Activated CD4-positive, alpha-beta T cell treated with anti-CD3 and anti-CD28 coated beads, Interleukin-2, amount 50 U/mL, for 4 hours (primary cell): Measurements from ENCODE around the gene CCDC92.

Source experiments
- DNase-seq, 2 experiments: peaks; one replicate each; pipeline ENCODE4 v3.0.0-alpha.2; 2020

Gene CCDC92

DNA sequence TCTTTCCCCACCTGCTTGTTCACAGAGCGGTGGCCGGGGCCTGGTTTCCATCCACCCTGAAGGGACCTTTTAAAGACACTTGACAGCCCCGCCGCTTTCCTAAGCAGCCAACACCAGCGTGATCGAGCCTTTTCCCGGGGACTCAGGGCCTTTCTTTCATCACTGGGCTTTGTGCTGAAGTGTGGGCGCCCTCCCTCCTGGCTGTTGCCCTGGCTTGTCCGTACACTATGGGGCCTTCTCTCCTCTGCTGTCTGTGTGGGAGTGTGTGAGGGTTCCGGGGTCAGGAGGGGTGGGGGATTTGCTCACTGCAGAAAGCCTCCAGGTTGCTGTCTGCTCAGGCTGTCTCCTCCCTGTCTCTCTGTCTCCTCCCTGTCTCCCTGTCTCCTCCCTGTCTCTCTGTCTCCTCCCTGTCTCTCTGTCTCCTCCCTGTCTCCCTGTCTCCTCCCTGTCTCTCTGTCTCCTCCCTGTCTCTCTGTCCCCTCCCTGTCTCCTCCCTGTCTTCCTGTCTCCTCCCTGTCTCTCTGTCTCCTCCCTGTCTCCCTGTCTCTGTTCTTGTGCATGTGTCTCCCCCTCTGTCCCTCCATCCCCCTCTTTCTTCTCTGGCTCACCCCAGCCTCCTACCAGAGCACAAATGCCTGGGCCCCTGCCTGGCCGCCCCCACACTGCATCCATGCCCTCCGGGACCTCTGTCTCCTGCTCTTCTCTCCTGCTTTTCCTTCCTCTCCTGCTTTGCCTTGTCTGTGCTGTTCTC, 64.7 kb downstream of the CCDC92 start:
- DNase-seq, result no peak

DNA sequence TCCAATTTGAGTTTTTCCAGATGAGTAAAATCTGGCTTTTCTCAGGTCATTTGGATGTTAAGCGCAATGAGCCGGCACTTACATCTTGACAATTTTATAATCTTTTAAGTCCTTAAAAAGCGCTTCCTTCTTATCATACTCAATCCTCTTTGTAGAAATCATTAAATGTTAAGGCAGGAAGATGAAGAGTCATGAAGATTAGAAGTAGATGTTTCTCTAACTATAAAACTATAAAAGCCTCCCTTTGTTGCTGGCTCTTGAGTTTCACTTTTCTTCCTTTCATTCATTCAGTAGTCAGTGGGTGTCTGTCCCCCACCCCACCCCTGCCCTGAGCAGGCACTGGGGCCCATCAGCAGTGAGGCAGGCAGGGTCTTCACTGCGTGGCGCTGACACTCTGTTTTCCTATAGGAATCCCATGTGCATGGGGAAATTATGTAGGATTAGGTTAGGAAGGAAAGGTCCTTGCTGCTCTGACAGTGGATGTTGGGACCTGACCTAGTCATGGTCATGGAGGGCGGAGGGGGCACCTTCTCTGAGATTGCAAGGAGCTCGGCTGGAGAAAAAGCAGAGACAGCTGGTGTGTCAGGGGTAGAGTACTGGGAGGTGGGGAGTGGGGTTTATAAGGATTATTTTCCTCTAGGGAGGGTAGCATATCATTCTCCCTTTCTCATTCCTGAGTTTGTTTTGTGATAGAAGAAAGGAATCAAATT, 65.8 kb downstream of the CCDC92 start:
- DNase-seq, result no peak

DNA sequence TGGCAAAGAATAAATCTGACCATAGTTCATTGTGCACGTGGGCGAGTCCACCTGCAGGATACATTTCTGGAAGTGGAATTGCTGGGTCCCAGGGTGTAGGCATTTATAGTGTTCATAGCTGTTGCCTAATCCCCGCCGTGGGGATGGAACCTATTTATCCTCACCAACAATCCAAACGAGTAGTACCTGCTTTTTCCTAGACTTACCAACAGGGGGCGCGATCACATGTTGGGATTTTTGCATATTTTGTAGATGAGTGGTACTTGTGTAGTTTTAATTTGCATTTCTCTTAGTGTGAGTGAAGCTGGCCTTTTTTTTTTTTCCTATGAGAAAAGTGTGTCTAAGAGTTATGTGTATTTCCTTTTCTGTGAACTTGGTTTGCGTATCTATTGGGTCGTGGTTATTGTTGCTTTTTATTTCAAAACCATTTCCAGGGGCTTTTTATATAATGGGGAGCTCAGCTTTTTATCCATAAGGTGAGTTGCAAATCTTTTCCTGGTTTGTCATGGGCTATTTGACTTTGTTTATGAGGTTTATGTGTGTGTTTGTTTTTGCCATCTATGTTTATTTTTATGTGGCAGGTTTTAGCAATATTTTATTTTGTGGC, 67.2 kb downstream of the CCDC92 start:
- DNase-seq, result peak; percentile 51 to 55

DNA sequence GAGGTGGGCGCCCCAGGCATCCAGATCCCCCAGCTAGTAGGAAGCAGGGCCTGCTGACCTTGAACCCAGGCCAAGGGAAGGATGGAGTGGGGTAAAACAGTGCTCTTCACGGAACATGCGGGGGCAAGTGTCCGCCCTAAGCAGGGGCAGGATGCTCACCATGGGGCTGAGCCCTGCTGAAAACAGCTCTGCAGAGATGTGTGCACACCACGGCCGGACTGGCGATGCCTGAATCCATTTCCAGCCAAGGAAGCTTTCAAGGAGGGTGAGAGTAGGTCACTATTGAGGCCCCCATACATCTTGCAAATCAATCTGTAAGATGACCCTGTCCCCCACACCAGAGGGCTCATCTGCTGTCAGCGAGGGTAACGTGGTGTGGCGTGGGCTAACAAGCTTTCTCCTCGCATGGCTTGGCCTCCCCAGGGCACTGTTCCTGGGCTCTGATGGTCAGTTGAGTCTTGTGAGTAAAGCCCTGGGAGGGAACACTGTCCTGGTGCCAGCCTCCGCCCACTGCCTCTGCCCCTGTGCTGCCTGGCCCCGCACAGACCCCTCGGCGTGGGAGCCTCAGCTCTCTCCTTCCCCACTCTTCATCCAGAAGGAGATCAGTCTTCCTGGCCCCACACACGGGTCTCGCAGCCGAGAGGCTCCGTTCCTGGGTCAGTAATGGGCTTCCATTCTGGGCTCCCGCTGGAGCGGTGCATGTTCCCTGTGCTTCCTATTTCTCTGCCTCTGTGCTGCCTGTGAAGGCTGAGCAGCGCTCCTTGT, 69.1 kb downstream of the CCDC92 start:
- no peak for DNase-seq

DNA sequence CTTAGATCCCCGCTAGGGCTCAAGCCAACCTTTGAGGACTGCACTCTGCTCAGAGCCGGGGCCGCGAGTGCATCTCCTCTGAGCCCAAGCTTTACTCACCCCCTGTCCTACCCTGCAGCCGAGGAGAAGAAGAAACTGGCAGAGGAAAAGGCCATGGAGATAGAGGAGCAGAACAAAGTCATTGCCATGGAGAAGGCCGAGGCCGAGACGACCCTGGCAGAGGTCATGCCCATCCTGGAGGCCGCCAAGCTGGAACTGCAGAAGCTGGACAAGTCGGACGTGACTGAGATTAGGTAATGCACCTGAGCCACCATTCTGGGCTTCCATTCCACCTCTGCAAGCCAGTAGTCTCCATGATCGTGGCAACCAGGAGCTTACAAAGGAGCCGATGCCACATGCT, 69.8 kb downstream of the CCDC92 start:
- DNase-seq, result no peak

DNA sequence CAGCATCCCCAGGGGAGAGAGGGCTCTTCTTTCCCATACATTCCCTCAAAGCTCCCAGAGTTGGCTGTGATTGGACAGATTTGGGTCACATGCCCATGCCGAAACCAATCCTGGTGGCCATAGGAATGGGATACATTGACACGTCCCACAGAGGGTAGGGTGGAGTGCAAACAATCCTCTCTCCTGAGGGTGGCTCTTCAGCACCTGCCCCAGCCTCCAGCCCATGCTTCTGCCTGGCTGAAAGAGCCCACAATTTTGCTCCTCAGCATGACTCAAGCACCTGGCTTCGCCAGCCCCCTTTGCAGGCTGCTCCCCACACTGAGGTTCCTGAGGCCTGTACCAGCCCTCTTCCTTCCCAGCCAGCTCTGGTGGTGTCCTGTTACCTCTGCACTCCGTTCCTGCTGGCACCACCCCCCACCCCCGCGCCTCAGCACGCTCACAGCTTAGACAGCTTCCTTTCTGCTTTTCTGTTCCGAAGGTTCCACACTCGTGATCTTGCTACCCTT, 71.7 kb downstream of the CCDC92 start:
- DNase-seq, result no peak

DNA sequence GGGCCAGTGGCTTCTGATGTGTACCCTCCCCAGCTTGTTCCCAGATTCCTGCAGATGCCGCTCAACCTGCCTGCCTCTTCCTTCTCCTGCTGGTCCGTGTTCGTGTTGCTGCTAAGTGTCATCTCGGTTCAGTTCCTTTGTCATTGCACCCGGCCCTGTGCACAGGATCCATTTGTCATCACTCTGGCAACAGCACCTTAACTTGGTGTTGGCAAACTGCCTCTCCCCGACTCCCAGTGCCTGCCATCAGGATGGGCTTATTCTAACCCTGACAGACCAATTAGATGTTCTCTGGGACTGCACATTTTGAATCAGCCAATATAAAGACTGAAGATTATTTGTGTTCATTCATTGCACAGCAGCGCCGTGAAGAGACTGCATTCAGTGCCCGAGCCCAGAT, 73.3 kb downstream of the CCDC92 start:
- DNase-seq, result no peak

DNA sequence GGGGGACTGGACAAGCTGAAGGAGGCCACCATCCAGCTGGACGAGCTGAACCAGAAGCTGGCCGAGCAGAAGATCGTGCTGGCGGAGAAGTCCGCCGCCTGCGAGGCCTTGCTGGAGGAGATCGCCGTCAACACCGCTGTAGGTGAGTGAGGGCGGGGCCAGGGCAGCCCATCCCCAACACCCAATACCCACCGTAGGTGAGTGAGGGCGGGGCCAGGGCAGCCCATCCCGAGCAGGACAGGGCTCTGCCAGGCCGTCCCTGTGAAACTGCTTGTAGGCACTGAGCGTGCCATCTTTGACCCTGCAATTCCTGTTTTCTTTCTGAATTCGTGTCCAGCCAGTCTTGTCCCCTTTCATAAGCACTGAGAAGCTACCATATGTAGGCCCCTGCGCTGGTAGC, 74.0 kb downstream of the CCDC92 start:
- no peak for DNase-seq

DNA sequence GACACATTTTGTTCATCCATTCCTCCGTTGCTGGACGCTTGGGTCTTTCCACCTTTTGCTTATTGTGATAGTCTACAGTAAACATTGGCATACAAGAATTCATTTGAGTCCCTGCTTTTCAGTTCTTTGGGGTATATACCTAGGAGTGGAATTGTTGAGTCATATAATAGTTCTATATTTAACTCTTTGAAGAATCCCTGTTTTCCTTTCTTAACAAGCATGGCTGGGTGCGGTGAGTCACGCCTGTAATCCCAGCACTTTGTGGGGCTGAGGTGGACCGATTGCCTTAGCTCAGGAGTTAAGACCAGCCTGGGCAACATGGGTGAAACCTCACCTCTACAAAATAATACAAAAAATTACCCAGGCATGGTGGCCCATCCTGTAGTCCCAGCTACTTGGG, 75.4 kb downstream of the CCDC92 start:
- no peak for DNase-seq

DNA sequence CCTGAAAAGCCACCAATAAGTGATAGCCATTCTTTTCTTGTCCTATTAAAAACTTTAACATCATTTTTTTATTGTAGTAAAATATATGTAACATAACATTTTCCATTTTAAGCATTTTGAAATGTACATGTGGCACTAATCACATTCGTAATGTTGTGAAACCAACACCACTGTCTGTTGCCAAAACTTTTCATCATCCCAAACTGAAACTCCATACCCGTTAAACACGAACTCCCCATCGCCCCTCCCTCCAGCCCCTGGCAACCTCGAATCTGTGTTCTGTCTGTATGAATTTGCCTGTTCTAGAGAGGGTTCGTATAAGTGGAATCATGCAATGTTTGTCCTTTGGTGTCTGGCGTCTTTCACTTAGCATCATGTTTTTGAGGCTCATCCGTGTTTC, 75.9 kb downstream of the CCDC92 start:
- no peak for DNase-seq

DNA sequence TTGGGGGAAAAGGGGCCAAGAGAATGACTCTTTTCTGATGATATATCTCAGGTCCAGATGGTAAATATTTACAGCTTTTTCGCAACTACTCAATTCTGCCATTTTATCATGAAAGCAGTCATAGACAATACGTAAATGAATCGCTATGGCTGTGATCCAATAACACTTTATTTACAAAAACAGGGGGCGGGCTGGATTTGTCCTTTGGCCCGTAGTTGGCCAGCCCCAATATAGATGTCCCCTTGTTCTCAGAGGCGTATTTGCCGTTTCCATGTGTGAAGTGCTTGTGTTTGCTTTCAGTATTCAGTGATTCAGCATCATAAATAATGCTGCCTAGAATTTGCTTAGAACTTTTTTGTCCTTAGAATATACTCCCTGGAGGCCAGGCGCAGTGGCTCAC, 77.2 kb downstream of the CCDC92 start:
- DNase-seq, result no peak

DNA sequence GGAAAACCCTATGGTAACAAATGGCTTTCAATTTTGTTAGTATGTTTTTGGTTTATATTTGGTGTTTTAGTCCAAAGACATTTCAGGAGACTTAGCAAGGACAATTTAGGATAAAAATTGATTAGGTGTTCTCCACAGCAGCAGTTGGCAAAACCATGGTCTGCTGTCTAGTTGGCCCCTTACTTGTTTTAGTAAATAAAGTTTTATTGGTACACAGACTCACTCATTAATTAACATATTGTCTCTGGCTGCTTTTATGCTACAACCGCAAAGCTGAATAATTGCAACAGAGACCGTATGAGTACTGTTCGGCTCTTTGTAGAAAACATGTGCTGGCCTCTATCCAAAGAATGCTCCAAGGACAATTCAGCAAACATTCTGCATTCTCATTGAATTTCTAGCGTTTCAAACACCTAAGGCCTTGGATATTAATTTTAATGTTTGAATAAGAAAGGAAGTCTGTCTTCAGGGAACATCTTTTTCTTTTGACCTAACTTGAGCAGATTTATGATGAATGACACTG, 77.7 kb downstream of the CCDC92 start:
- no peak for DNase-seq

DNA sequence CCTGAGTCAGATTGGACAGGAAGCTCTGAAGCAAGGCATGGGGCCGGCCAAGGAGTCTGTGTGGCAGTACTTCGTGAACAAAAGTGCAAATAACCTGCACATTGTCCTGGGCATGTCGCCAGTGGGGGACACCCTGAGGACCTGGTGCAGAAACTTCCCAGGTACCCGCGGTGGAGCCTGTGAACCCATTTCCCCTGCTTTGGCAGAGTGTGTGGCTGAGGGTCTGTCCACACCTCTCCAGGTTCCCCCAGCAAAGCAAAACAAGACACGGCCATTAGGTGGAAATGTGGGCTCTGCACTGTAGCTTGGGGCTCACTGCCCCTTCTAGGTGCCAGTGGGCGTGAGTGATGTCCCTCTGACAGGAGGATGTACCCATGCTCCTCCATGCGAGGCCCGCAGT, 79.4 kb downstream of the CCDC92 start:
- no peak for DNase-seq

DNA sequence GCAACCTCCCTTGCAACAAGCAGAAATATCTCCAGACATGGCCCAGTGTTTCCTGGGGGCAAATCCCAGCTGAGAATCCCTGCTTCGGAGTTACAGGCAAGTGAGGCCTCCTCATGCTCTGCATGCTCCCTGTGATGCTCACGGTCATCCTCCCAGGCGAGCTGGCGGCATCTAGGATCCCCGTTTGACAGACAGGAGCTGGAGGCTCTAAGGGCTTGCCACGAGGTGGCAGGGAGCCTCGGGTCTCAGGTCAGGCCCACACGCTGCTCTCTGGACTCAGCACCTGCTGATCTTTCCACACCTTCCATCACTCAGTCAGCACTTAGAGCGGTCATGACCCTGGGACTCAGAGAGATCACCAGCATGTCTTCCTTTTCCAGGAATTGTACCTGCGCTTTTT, 79.8 kb downstream of the CCDC92 start:
- no peak for DNase-seq

DNA sequence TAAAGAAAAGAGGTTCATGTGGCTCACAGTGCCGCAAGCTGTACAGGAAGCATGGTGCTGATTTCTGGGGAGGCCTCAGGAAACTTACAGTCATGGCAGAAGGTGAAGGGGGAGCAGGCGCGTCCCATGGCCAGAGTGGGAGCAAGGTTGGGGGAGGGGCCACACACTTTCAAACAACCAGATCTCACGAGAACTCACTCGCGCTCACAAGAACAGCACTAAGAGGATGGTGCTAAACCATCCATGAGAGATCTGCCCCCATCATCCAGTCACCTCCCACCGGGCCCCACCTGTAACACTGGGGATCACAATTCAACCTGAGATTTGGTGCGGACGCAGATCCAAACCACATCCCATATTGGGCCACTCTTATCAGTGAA, 80.5 kb downstream of the CCDC92 start:
- DNase-seq, result no peak

DNA sequence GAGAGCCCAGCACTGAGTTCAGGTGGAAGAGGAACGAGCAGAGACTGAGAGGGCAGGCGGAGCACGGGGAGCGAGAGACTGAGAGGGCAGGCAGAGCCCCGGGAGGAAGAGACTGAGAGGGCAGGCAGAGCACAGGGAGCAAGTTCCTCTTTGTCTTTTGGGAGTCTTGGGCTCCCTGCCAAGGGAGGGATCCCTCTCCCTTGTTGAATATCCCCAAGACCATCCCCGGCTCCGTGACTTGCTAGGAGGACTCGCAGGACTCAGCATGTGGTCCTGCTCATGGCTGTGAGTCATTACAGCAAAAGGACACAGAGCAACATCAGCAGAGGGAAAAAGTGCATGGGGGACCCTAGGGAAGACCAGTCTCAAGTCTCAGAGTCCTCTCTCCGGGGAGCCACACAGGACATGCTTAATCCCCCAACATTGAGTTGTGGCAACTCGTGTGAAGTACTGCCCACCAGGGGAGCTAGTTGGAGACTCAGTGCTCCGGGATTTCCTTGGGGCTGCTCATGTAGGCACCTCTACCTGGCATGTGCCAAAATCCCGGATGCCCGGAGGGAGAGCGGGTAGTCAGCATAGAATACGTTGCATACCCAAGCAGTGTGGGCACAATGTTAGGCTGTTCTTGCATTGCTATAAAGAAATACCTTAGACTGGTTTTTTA, 81.0 kb downstream of the CCDC92 start:
- no peak for DNase-seq

DNA sequence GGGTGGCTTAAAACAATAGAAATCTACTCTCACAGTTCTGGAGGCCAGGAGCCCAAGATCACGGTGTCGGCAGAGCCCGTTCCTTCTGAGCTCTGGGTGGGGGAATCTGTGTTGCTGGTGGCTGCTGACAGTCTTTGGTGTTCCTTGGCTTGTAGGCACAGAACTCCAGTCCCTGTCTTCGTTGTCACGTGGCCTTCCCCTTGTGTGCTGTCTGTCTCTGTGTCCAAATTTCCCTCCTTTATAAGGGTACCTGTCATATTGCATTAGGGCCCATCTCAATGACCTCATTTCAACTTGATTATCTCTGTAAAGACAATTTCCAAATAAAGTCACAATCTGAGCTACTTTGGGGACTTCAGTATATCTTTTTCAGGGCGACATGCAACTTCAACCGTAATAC, 81.6 kb downstream of the CCDC92 start:
- no peak for DNase-seq

DNA sequence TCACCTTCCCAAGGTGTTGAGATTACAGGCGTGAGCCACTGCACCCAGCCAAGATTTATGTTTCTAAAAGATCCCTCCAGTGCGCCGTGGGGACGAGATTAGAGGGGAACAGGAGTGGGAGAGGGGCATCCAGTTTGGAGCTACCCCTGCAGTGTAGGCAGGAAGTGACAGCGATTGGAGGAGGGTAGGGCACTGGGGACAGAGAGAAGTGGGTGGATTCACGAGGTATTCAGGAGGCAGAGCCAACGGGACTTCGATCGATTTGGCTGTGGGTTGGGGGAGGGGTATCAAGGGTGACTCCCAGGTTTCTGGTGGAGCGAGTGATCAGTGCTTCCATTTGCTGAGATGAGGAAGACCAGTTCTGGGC, 82.1 kb downstream of the CCDC92 start:
- no peak for DNase-seq

DNA sequence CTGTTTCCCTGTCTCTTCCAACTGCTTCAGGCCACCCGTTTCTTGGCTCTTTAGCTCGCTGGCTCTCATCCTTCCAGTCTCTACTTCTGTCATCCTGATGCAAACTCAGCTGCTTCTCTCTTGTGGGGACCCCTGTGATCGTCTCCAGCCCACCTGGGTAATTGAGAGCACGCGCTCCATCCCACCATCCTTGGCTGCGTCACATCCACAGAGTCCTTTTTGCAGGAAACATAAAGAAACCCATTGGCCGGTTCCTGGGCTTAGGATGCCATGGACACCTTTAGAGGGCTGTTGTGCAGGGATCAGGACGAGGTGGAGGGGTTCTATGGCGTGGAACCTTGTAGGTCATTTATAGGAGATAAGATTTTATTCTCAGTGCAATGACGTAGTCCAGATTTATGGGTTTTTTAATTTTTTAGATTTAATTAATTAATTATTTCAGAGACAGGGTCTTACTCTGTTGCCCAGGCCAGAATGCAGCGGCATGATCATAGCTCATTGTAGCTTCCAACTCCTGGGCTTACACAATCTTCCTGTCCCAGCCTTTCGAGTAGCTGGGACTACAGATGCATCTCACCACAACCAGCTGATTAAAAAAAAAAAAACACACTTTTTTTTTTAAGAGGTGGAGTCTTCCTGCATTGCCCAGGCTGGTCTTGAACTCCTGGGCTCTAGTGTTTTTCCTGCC, 82.6 kb downstream of the CCDC92 start:
- no peak for DNase-seq

DNA sequence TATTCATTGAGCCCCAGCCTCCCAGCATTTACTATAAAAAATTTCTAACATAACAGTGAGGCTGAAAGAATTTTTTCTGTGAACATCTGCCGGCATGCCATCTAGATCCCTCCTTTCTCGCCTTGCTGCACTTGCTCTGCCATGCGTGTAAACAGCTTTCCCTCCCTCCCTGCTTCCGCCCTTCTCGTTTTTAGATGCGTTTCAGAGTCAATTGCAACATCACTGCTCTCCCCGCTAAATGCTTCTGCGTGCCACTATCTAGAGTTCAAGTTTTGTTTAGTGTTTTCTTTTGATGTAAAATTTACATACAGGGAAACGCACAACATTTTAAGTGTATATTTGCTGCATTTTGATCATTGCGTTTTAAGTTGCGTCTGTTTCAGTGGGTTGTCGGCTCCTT, 83.6 kb downstream of the CCDC92 start:
- no peak for DNase-seq

DNA sequence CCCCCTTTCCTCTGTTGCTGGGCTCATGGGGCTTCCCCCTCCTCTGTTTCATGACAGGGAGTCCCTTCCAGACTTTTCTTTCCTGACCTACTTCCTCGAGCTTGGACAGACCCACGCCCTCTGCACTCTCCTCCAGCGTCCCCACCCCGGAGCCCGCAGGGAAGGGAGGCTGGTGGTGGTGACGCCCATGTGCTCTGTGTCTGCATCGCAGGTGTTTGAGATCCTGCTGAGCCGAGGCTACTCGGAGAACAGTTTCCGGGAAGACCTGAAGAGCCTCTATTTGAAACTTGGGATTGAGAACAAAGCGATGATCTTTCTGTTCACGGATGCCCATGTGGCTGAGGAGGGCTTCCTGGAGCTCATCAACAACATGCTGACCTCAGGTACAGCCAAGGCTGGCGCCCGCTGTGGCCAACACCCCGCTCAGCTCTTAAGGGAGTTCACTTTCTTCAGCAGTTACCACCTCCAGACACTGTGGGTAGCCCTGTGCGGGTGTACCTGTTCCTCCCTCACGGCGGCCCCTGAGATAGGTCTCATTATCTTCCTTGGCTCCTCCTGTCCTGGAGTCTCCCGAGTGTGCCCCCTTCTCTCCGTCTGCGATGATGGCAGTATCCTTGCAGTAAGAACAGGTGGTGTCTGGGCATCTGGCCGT, 85.6 kb downstream of the CCDC92 start:
- no peak for DNase-seq

DNA sequence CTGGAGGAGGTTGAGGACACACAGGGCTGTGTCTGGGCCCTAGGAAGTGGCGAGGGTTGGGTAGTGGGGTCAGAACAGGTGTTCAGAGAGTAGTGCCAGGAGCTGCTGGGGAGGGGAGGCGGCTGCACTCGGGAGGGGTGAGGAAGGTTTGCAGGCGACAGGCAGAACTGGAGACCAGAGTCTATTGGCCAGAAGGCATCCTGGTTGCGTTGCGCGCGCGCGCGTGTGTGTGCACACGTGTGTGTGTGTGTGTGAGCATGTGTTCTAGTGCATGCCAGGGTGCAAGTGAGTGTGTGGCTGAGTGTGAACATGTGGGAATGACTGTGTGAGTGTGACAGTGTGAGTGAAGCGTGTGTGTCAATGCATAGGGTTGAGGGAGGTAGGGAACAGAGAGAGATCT, 86.4 kb downstream of the CCDC92 start:
- no peak for DNase-seq
